ENCODE data around the gene ABL1. TPM values are rescaled to one million over a fixed set of nuclear protein-coding genes. Genes with fewer than 3 reads are reported as not detected.

Gene ABL1
- total RNA-seq, 4 donors from 2014 or later: 22.1 to 51.7 (median 27.1) TPM

DNA sequence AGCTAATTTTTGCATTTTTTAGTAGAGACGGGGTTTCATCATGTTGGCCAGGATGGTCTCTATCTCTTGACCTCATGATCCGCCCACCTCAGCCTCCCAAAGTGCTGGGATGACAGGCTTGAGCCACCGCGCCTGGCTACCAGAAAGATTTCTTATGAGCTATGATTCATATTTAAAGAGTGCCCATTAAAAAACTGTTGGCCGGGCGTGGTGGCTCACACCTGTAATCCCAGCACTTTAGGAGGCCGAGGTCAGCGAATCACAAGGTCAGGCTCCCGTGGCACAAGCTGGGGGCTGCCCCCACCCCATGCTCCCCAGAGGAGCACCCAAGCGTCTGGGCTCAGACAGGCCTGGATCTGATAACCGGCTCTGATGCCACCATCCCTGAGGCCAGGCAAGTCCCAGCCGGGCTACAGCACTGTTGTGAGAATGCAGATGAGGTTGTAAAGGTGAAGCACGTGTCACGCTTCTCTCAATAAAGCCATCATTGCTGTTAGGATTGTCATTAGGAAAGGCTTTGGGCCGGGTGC is 47.7 kb downstream of the ABL1 start:
- no peak for DNase-seq
- Histone ChIP-seq H3K9me3 (no peaks in the 10 kb centered on the region), H3K27me3 (no peaks in the 10 kb centered on the region), H3K4me1 (peaks cover 0 to 31% (median 8%) of the 10 kb centered on the region in 3 donors), H3K4me3 (no peak overlapping the region), H3K27ac (no peak overlapping the region), H3K36me3 (peaks cover 54 to 100% (median 74%) of the 10 kb centered on the region in 3 donors)
- intact Hi-C loops (cut with DNase I): no loop called here
- WGBS, 2 donors: 75 to 86% methylated on average over 6 to 7 of the region's 15 CpGs
- TF ChIP-seq, protein P1, sequence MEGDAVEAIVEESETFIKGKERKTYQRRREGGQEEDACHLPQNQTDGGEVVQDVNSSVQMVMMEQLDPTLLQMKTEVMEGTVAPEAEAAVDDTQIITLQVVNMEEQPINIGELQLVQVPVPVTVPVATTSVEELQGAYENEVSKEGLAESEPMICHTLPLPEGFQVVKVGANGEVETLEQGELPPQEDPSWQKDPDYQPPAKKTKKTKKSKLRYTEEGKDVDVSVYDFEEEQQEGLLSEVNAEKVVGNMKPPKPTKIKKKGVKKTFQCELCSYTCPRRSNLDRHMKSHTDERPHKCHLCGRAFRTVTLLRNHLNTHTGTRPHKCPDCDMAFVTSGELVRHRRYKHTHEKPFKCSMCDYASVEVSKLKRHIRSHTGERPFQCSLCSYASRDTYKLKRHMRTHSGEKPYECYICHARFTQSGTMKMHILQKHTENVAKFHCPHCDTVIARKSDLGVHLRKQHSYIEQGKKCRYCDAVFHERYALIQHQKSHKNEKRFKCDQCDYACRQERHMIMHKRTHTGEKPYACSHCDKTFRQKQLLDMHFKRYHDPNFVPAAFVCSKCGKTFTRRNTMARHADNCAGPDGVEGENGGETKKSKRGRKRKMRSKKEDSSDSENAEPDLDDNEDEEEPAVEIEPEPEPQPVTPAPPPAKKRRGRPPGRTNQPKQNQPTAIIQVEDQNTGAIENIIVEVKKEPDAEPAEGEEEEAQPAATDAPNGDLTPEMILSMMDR (IDR thresholded peaks at IDR 0.05): no peak
- TF ChIP-seq POLR2A (IDR thresholded peaks at IDR 0.05): no peak

DNA sequence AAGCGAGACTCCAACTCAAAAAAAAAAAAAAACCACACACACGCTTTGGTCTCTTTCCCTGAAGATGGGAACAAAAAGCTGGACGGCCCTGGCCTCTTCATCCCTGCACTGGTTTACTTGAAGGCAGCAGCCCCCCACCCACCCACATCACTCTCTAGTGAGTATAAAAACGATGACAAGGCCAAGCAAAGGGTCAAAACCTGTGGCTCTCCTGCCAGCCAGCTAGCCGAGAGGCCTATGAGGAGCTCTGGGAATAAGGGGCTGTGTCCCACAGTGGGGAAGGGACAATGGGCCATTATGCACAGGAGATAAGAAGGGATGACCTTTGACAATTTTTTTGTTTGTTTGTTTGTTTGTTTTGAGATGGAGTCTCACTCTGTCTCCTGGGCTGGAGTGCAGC is 48.4 kb downstream of the ABL1 start:
- no peak overlapping the region for H3K27ac ChIP-seq
- 82 to 85% methylated on average over 4 to 5 of the region's 5 CpGs for WGBS, 2 donors
- no peak for DNase-seq
- H3K36me3 ChIP-seq: peaks cover 50 to 100% (median 74%) of the 10 kb centered on the region in 3 donors
- no peaks in the 10 kb centered on the region for H3K9me3 ChIP-seq
- H3K27me3 ChIP-seq: no peaks in the 10 kb centered on the region
- H3K4me1 ChIP-seq: peaks cover 0 to 34% (median 8%) of the 10 kb centered on the region in 3 donors
- no peak for TF ChIP-seq POLR2A (IDR thresholded peaks at IDR 0.05)
- TF ChIP-seq, protein P1 (IDR thresholded peaks at IDR 0.05): no peak
- no peak overlapping the region for H3K4me3 ChIP-seq
- intact Hi-C loops (cut with DNase I): no loop called here

DNA sequence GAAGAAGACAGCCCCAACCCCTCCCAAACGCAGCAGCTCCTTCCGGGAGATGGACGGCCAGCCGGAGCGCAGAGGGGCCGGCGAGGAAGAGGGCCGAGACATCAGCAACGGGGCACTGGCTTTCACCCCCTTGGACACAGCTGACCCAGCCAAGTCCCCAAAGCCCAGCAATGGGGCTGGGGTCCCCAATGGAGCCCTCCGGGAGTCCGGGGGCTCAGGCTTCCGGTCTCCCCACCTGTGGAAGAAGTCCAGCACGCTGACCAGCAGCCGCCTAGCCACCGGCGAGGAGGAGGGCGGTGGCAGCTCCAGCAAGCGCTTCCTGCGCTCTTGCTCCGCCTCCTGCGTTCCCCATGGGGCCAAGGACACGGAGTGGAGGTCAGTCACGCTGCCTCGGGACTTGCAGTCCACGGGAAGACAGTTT is 49.1 kb downstream of the ABL1 start:
- intact Hi-C loops (cut with DNase I): no loop called here
- DNase-seq: no peak
- Histone ChIP-seq H3K27me3 (no peaks in the 10 kb centered on the region), H3K4me3 (no peak overlapping the region), H3K4me1 (peaks cover 0 to 34% (median 8%) of the 10 kb centered on the region in 3 donors), H3K9me3 (no peaks in the 10 kb centered on the region), H3K36me3 (peaks cover 50 to 100% (median 74%) of the 10 kb centered on the region in 3 donors), H3K27ac (peak overlapping the region in 1 of 4 donors; percentile 72)
- WGBS, 2 donors: 87% methylated on average over 3 of the region's 25 CpGs; no CpG with 5 or more reads in 1 of the 2 donors
- TF ChIP-seq, protein P1 (IDR thresholded peaks at IDR 0.05): no peak
- no peak for TF ChIP-seq POLR2A (IDR thresholded peaks at IDR 0.05)

DNA sequence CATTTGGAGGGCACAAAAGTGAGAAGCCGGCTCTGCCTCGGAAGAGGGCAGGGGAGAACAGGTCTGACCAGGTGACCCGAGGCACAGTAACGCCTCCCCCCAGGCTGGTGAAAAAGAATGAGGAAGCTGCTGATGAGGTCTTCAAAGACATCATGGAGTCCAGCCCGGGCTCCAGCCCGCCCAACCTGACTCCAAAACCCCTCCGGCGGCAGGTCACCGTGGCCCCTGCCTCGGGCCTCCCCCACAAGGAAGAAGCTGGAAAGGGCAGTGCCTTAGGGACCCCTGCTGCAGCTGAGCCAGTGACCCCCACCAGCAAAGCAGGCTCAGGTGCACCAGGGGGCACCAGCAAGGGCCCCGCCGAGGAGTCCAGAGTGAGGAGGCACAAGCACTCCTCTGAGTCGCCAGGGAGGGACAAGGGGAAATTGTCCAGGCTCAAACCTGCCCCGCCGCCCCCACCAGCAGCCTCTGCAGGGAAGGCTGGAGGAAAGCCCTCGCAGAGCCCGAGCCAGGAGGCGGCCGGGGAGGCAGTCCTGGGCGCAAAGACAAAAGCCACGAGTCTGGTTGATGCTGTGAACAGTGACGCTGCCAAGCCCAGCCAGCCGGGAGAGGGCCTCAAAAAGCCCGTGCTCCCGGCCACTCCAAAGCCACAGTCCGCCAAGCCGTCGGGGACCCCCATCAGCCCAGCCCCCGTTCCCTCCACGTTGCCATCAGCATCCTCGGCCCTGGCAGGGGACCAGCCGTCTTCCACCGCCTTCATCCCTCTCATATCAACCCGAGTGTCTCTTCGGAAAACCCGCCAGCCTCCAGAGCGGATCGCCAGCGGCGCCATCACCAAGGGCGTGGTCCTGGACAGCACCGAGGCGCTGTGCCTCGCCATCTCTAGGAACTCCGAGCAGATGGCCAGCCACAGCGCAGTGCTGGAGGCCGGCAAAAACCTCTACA is 49.8 kb downstream of the ABL1 start:
- Histone ChIP-seq H3K36me3 (peaks cover 48 to 100% (median 71%) of the 10 kb centered on the region in 3 donors), H3K9me3 (no peaks in the 10 kb centered on the region), H3K27ac (peak overlapping the region in 3 of 4 donors; percentile 51 to 72 (median 60)), H3K27me3 (no peaks in the 10 kb centered on the region), H3K4me3 (no peak overlapping the region), H3K4me1 (peaks cover 0 to 34% (median 8%) of the 10 kb centered on the region in 3 donors)
- 76 to 77% methylated on average over 9 to 19 of the region's 47 CpGs for WGBS, 2 donors
- intact Hi-C loops (cut with DNase I): no loop called here
- no peak for TF ChIP-seq POLR2A (IDR thresholded peaks at IDR 0.05)
- TF ChIP-seq, protein P1 (IDR thresholded peaks at IDR 0.05): no peak
- no peak for DNase-seq

Data from esophagus squamous epithelium (tissue), 5 donors.